Erythroblast (primary cell): ENCODE results near the gene ATP1A2.
"Not testable (repeated sequence)": the region's sequence is repeated elsewhere in the genome, so short reads cannot be mapped to it uniquely, and the experiment has no call there.

Experiments
- DNase-seq, 2 experiments: peaks; one replicate each; lab custom pipeline; 2025; lab: John Stamatoyannopoulos, UW
- GATA1 ChIP-seq: IDR thresholded peaks from 2 replicates; pipeline ENCODE4 v1.6.1; 2011; ENCODE audit warnings: low read depth, mild to moderate bottlenecking, control low read depth, low read length, moderate library complexity
- POLR2A ChIP-seq: IDR thresholded peaks from 2 replicates; pipeline ENCODE4 v1.6.1; 2011; ENCODE audit warnings: mild to moderate bottlenecking, low read length

Gene ATP1A2

GRCh38 chr1:160099716-160100375, 15.7 kb upstream of the ATP1A2 start:
- no peak for DNase-seq
- TF ChIP-seq POLR2A (no peak), GATA1 (no peak)

GRCh38 chr1:160101037-160101716, 14.4 kb upstream of the ATP1A2 start:
- peak; percentile 79 for DNase-seq
- TF ChIP-seq POLR2A (no peak), GATA1 (no peak)

- DNase-seq, result no peak
- TF ChIP-seq POLR2A (no peak), GATA1 (no peak)
These were observed 13.6 kb upstream of the ATP1A2 start for GRCh38 chr1:160101717-160102522.

- no peak for TF ChIP-seq POLR2A
- TF ChIP-seq GATA1, result no peak
- no peak for DNase-seq
These were observed 11.7 kb upstream of the ATP1A2 start for GRCh38 chr1:160103658-160104408.

DNA sequence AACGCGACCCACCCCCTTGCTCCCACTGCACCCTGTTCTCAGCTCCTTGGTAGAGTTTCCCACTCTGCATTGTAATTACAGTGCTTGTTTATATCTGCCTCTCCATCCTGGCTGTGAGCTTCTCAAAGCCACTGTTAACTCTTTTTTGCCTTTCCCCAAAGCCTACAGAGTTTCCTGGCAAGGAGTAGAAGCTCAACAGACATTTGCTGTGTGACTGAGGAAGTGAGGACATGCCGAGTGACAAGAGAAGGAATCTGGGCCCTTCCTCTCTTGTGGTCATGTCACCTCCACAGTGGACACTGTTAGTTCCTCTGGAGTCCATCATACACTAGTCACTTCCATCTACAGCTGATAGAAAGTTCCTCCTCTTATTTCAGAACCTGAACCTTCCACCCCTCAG, 11.1 kb upstream of the ATP1A2 start:
- no peak for TF ChIP-seq GATA1
- no peak for TF ChIP-seq POLR2A
- DNase-seq, result no peak

DNA sequence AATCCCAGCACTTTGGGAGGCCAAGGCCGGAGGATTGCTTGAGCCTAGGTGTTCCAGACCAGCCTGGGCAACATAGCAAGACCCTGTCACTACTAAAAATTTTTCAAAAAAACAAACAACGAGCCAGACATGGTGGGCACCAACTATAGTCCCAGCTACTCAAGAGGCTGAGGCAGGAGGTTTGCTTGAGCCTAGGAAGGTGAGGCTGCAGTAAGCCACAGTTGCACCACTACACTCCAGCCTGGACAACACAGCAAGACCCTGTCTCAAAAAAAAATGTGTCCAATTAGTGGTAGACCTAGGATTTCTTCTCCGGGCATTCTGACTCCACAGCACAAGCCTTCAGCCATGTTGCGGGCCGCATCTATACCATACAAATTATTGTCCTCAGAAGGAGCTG, 10.4 kb upstream of the ATP1A2 start:
- DNase-seq, result no peak
- TF ChIP-seq POLR2A (no peak), GATA1 (no peak)

- no peak for DNase-seq
- TF ChIP-seq POLR2A (no peak), GATA1 (no peak)
These were observed 8.0 kb upstream of the ATP1A2 start for GRCh38 chr1:160107512-160107911.

DNA sequence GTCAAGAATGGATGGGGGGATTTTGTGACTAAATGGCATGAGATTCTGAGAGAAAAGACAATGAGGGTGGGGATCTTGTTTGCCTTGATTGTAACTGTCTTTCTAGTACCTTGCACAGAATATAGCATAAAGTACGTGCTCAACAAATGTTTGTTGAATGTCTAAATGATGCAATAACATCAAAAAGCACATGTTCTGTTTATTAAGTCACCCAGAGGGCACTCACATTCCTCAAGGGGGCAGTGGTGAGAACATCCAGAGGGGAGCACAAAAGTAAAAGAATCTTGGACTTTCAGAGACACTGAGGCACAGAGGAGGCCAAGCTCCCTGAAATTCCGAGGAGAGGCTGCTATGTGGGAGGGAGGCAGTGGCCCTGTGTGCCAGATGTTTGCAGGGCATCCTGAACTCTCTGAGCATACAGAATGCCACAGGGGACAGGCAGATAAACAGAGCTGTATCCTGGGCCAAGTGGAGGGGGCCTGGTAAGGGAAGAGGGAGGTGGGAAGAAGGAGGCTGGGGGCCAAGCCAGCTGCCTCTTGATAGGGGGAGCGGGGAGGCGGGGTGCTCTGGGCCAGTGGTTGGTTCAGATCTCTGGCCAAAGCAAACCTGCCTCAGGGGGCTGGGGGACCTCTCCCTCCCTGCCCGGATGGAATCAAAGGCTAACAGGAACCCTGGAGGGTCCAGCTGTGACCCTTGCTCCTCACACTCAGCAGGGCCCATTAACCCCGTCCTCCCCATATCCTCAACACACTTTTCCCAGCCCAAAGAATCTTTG, 6.5 kb upstream of the ATP1A2 start:
- TF ChIP-seq GATA1 (no peak), POLR2A (no peak)
- DNase-seq, result peak; percentile 57 to 58

- DNase-seq, result no peak
- TF ChIP-seq GATA1, result no peak
- no peak for TF ChIP-seq POLR2A
These were observed 5.9 kb upstream of the ATP1A2 start for GRCh38 chr1:160109686-160110085.

- not testable (repeated sequence) for DNase-seq
These were observed 4.1 kb upstream of the ATP1A2 start for GRCh38 chr1:160111462-160111861.

- TF ChIP-seq POLR2A (no peak), GATA1 (no peak)
- DNase-seq, result peak in 1 of 2 experiments; percentile 9
These were observed 3.2 kb upstream of the ATP1A2 start for GRCh38 chr1:160112357-160112756.

- TF ChIP-seq POLR2A (no peak), GATA1 (no peak)
- no peak for DNase-seq
These were observed 2.2 kb upstream of the ATP1A2 start for GRCh38 chr1:160113407-160113806.

GRCh38 chr1:160114085-160114484, 1.5 kb upstream of the ATP1A2 start:
- DNase-seq, result no peak
- no peak for TF ChIP-seq POLR2A
- TF ChIP-seq GATA1, result no peak
